Tibial artery (tissue), 4 donors: ENCODE data around the gene ABHD12.
A peak's percentile ranks its signal among the peaks of the same experiment; 100 is the strongest.
"Not testable (repeated sequence)": the region's sequence is repeated elsewhere in the genome, so short reads cannot be mapped to it uniquely, and the experiment has no call there.

Experiments
- DNase-seq, 2 donors: peaks; one replicate each; pipeline ENCODE4 v3.0.0-alpha.2; 2019
- H3K27ac ChIP-seq, 2 donors: fragments of 200-600 bp; sonication (generic) in 1 of 2; 1 replicate in 1 of 2; 2 replicates in 1 of 2; pipeline ENCODE4 v1.5.1; 2018 to 2019; ENCODE audit warnings: mild to moderate bottlenecking in 1 of 2
- H3K27me3 ChIP-seq, 2 donors: fragments of 200-600 bp; sonication (generic) in 1 of 2; one replicate each; pipeline versions ENCODE4 v1.5.1 to v1.6.0; 2016 to 2019
- H3K36me3 ChIP-seq, 3 donors: fragments of 200-600 bp; sonication (generic) in 2 of 3; one replicate each; pipeline ENCODE4 v1.5.1; 2016 to 2019; ENCODE audit warnings: mild to moderate bottlenecking in 2 of 3
- H3K4me1 ChIP-seq, 4 donors: fragments of 200-600 bp; sonication (generic) in 2 of 4; 1 replicate in 3 of 4; 2 replicates in 1 of 4; pipeline ENCODE4 v1.5.1; 2016 to 2019
- H3K4me3 ChIP-seq, 2 donors: fragments of 200-600 bp; sonication (generic) in 1 of 2; 1 replicate in 1 of 2; 2 replicates in 1 of 2; pipeline ENCODE4 v1.5.1; 2018 to 2019; ENCODE audit warnings: mild to moderate bottlenecking in 2 of 2
- H3K9me3 ChIP-seq, 3 donors: fragments of 200-600 bp; sonication (generic) in 1 of 3; one replicate each; pipeline ENCODE4 v1.5.1; 2016 to 2019
- intact Hi-C: fragments of 100-400 bp; cut with DNase I; formaldehyde crosslinking; loops from one replicate; pipeline ENCODE4 v1.15.0; 2023; ENCODE audit warnings: low total_unique reads
- TF ChIP-seq, protein P1 (sequence below), 2 experiments: fragments of 200-600 bp in 1 of 2; fragments of 450-650 bp in 1 of 2; IDR thresholded peaks; one replicate each; pipeline ENCODE4 v1.5.1; 2017 to 2019; ENCODE audit warnings: antibody characterized with exemption in 2 of 2, mild to moderate bottlenecking in 1 of 2, moderate library complexity in 1 of 2

Gene ABHD12

DNA sequence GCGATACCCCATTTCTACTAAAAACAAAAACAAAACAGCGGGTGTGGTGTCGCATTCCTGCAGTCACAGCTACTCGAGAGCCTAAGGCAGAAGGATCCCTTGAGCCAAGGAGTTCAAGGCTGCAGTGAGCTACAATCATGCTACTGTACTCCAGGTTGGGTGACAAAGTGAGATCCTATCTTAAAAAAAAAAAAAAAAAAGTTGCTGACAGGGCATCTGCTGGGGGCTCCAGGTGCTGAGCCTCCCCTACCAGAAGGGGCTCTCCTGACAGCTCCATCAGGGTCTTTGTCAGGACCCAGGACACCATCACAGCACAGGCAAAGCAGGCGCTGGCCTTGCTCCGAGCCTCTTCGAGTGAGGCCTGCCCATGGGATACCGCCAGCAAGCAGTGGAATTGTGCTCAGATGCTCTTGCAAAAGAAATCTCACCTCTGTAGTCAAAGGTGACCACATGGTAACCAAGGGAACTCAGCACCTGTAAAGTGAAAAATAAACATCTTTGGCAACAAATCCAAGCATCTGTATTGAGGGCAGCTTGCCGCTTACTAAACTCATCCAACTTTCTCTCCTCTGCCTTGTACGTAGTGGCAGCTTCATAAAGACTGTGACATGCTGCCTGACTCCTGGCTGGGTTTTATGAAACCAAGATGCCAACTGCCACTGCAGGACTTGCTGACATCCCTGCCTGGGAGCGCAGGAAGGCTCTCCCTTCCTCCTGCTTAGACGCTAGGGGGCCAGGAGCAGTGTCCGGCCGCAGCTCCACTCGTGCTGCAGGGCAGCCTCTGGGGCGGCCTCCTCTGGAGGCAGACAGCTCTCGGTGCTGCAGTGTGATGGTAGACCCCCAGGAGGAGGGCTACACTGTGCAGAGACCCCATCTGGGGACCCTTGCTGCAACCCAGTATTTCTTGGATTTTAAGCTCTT is 75.9 kb downstream of the ABHD12 start:
- H3K36me3 ChIP-seq: peaks cover 0 to 20% (median 3%) of the 10 kb centered on the region in 3 donors
- H3K27me3 ChIP-seq: no peaks in the 10 kb centered on the region
- no peak overlapping the region for H3K27ac ChIP-seq
- peaks cover 0 to 24% (median 17%) of the 10 kb centered on the region in 4 donors for H3K4me1 ChIP-seq
- intact Hi-C loops: loop anchor here (5.0 kb wide), 1 partner anchor 83 kb away; no protein-coding TSS in a partner anchor
- peak; percentile 11 to 28 for DNase-seq
- H3K4me3 ChIP-seq: no peak overlapping the region
- TF ChIP-seq, protein P1, sequence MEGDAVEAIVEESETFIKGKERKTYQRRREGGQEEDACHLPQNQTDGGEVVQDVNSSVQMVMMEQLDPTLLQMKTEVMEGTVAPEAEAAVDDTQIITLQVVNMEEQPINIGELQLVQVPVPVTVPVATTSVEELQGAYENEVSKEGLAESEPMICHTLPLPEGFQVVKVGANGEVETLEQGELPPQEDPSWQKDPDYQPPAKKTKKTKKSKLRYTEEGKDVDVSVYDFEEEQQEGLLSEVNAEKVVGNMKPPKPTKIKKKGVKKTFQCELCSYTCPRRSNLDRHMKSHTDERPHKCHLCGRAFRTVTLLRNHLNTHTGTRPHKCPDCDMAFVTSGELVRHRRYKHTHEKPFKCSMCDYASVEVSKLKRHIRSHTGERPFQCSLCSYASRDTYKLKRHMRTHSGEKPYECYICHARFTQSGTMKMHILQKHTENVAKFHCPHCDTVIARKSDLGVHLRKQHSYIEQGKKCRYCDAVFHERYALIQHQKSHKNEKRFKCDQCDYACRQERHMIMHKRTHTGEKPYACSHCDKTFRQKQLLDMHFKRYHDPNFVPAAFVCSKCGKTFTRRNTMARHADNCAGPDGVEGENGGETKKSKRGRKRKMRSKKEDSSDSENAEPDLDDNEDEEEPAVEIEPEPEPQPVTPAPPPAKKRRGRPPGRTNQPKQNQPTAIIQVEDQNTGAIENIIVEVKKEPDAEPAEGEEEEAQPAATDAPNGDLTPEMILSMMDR (IDR thresholded peaks at IDR 0.05): no peak
- H3K9me3 ChIP-seq: no peaks in the 10 kb centered on the region

- DNase-seq: peak in 1 of 2 donors; percentile 16
- no peaks in the 10 kb centered on the region for H3K9me3 ChIP-seq
- peaks cover 0 to 30% (median 19%) of the 10 kb centered on the region in 4 donors for H3K4me1 ChIP-seq
- no peak overlapping the region for H3K27ac ChIP-seq
- H3K4me3 ChIP-seq: no peak overlapping the region
- intact Hi-C loops: loop anchor here (5.0 kb wide), 1 partner anchor 84 kb away; no protein-coding TSS in a partner anchor
- H3K36me3 ChIP-seq: peaks cover 0 to 30% (median 0%) of the 10 kb centered on the region in 3 donors
- TF ChIP-seq, protein P1 (IDR thresholded peaks at IDR 0.05): no peak
- no peaks in the 10 kb centered on the region for H3K27me3 ChIP-seq
Observed at GRCh38 chr20:25313593-25313992, 77.0 kb downstream of the ABHD12 start.

DNA sequence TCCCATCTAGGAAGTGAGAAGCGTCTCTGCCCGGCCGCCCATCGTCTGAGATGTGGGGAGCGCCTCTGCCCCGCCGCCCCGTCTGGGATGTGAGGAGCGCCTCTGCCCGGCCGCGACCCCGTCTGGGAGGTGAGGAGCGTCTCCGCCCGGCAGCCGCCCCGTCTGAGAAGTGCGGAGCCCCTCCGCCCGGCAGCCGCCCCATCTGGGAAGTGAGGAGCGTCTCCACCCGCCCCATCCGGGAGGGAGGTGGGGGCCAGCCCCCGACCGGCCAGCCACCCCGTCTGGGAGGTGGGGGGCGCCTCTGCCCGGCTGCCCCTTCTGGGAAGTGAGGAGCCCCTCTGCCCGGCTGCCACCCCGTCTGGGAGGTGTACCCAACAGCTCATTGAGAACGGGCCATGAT is 77.9 kb downstream of the ABHD12 start:
- H3K9me3 ChIP-seq, H3K4me3 ChIP-seq, H3K27ac ChIP-seq, H3K27me3 ChIP-seq: not testable (repeated sequence)
- peaks cover 0 to 38% (median 0%) of the 10 kb centered on the region in 3 donors for H3K36me3 ChIP-seq
- intact Hi-C loops: loop anchor here (5.0 kb wide), 1 partner anchor 85 kb away; no protein-coding TSS in a partner anchor
- H3K4me1 ChIP-seq: peaks cover 0 to 30% (median 19%) of the 10 kb centered on the region in 4 donors
- peak in 1 of 2 donors; percentile 12 for DNase-seq

DNA sequence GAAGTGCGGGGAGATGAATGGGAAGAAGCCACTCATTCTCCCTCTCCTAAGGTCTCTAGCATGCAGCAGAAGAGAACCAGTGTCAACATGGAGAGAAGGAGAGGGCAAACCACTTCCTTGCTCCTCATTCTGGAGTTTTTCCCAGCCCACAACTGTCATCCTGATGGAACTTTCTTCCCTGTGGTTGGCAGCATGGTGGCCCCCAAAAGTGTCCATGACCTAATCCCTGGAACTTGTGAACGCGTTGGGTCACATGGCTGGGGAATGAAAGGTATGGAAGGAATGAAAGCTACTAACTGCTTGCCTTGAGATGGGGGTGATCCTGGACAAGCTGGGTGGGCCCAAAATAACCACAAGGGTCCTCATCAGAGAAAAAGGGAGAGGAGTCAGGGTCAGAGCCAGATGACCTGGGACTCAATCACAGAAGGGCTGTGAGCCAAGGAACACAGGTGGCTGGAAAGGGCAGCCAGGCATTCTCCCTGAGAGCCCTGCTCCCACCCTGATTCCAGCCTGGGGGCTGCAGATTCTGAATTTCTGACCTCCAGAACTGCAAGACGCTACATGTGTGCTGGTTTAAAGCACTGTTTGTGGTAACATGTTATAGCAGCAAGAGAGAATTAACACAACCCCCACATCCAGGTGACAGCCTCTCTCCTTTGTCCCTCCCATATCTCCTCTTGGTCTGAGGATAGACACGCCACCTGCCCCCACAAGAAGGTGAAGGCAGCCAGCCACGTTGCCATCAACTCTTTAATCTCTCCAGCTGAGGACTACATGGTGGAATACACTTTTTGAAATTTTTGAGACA is 79.5 kb downstream of the ABHD12 start:
- peak overlapping the region in 1 of 2 donors; percentile 28 for H3K4me3 ChIP-seq
- H3K27ac ChIP-seq: peak overlapping the region; percentile 42 to 50
- H3K27me3 ChIP-seq: no peaks in the 10 kb centered on the region
- TF ChIP-seq, protein P1 (IDR thresholded peaks at IDR 0.05): no peak
- peak; percentile 22 to 60 for DNase-seq
- H3K4me1 ChIP-seq: peaks cover 0 to 30% (median 19%) of the 10 kb centered on the region in 4 donors
- no peaks in the 10 kb centered on the region for H3K9me3 ChIP-seq
- intact Hi-C loops: loop anchor here (5.0 kb wide), 1 partner anchor 86 kb away; no protein-coding TSS in a partner anchor
- H3K36me3 ChIP-seq: peaks cover 0 to 38% (median 0%) of the 10 kb centered on the region in 3 donors

DNA sequence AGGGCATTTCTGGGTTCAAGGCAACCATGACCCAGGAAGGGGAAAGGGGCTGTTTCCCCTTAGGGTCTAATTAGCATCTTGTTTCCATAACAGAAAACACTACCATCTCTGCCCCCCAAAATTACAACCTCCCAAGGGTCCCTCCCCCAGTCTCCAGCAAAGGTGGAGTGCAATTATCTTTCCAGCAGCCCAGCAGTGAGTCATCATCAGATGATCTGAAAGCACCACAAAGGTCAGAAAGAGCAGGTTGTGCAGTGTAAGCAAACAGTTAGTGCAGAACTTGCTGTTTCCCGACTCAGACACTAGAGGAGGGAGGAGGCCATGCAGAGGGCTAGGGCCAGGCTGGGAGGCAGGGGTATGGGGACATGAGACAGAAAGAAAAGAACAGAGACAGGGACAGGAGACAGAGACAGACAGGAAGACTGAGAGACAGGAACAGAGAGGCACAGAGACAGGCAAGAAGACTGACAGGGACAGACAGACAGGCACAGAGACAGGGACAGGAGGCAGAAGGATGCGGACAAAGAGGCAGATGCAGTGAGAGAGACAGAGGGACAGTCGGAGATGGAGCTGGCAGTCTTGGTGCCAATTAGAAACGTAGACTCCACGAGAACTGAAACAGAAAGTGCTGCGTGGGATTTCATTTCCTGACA is 80.2 kb downstream of the ABHD12 start:
- H3K4me3 ChIP-seq: peak overlapping the region in 1 of 2 donors; percentile 28

More for the DNA sequence above, 80.2 kb downstream of the ABHD12 start:
- TF ChIP-seq, protein P1 (IDR thresholded peaks at IDR 0.05): peak; percentile 49
- intact Hi-C loops: loop anchor here (5.0 kb wide), 1 partner anchor 87 kb away; no protein-coding TSS in a partner anchor
- Histone ChIP-seq H3K27ac (peak overlapping the region; percentile 42 to 50), H3K27me3 (no peaks in the 10 kb centered on the region), H3K9me3 (no peaks in the 10 kb centered on the region), H3K36me3 (peaks cover 0 to 33% (median 0%) of the 10 kb centered on the region in 3 donors), H3K4me1 (peaks cover 0 to 30% (median 19%) of the 10 kb centered on the region in 4 donors)
- peak; percentile 69 to 72 for DNase-seq
